GM18867 (cell line): Measurements from ENCODE around the gene ARHGAP35.
"Not testable (repeated sequence)": the region's sequence is repeated elsewhere in the genome, so short reads cannot be mapped to it uniquely, and the experiment has no call there.

Experiments used
- ATAC-seq: cut with Tn5 transposase; IDR thresholded peaks from one replicate; pipeline ENCODE4 v1.9.1; 2021; ENCODE audit warnings: mild to moderate bottlenecking, moderate library complexity; ENCODE audit not compliant: unreplicated experiment

Gene ARHGAP35

GRCh38 chr19:46868025-46868802 is 7.4 kb downstream of the ARHGAP35 start:
- ATAC-seq: no peak

GRCh38 chr19:46871173-46871572 is 10.4 kb downstream of the ARHGAP35 start:
- not testable (repeated sequence) for ATAC-seq

GRCh38 chr19:46872967-46873366 is 12.2 kb downstream of the ARHGAP35 start:
- no peak for ATAC-seq

GRCh38 chr19:46875234-46875633 is 14.4 kb downstream of the ARHGAP35 start:
- no peak for ATAC-seq

GRCh38 chr19:46875657-46876056 is 14.9 kb downstream of the ARHGAP35 start:
- no peak for ATAC-seq

GRCh38 chr19:46878613-46879375 is 18.0 kb downstream of the ARHGAP35 start:
- no peak for ATAC-seq

- no peak for ATAC-seq
Observed at GRCh38 chr19:46880431-46880830, 19.6 kb downstream of the ARHGAP35 start.

- no peak for ATAC-seq
Observed at GRCh38 chr19:46881092-46881491, 20.3 kb downstream of the ARHGAP35 start.

- ATAC-seq: no peak
Observed at GRCh38 chr19:46882034-46882433, 21.2 kb downstream of the ARHGAP35 start.

- ATAC-seq: not testable (repeated sequence)
Observed at GRCh38 chr19:46882751-46883150, 22.0 kb downstream of the ARHGAP35 start.

GRCh38 chr19:46885411-46885810 is 24.6 kb downstream of the ARHGAP35 start:
- ATAC-seq: no peak

GRCh38 chr19:46886546-46887239 is 25.9 kb downstream of the ARHGAP35 start:
- no peak for ATAC-seq

GRCh38 chr19:46887240-46887782 is 26.5 kb downstream of the ARHGAP35 start:
- no peak for ATAC-seq

GRCh38 chr19:46890423-46891170 is 29.8 kb downstream of the ARHGAP35 start:
- ATAC-seq: no peak

GRCh38 chr19:46892252-46893179 is 31.7 kb downstream of the ARHGAP35 start:
- ATAC-seq: no peak

GRCh38 chr19:46896076-46896794 is 35.4 kb downstream of the ARHGAP35 start:
- no peak for ATAC-seq

- no peak for ATAC-seq
Observed at GRCh38 chr19:46898731-46899130, 37.9 kb downstream of the ARHGAP35 start.

GRCh38 chr19:46900341-46900740 is 39.5 kb downstream of the ARHGAP35 start:
- ATAC-seq: no peak
